Mucosa of stomach (tissue), 1 donor: ENCODE measurements around the gene ERICH6B.

Experiments
- H3K27me3 ChIP-seq: one replicate; pipeline ENCODE4 v1.7.0; 2013; ENCODE audit warnings: mild to moderate bottlenecking, low read length; ENCODE audit not compliant: control insufficient read depth, insufficient read depth
- H3K36me3 ChIP-seq: one replicate; pipeline ENCODE4 v1.7.0; 2013; ENCODE audit warnings: low read length; ENCODE audit not compliant: control insufficient read depth, insufficient read depth
- H3K4me1 ChIP-seq: one replicate; pipeline ENCODE4 v1.7.0; 2013; ENCODE audit warnings: mild to moderate bottlenecking, low read length; ENCODE audit not compliant: control insufficient read depth, insufficient read depth
- H3K4me3 ChIP-seq: one replicate; pipeline ENCODE4 v1.7.0; 2013; ENCODE audit warnings: low read length
- H3K9ac ChIP-seq: one replicate; pipeline ENCODE4 v1.7.0; 2013; ENCODE audit warnings: mild to moderate bottlenecking, low read length, moderate library complexity
- H3K9me3 ChIP-seq: one replicate; pipeline ENCODE4 v1.7.0; 2013; ENCODE audit warnings: mild to moderate bottlenecking, low read length, moderate library complexity; ENCODE audit not compliant: control insufficient read depth
- donor health status: Pancreatic carcinoma.

Gene ERICH6B

GRCh38 chr13:45596800-45597475 is 18.6 kb downstream of the ERICH6B start:
- no peaks in the 10 kb centered on the region for H3K4me1 ChIP-seq

DNA sequence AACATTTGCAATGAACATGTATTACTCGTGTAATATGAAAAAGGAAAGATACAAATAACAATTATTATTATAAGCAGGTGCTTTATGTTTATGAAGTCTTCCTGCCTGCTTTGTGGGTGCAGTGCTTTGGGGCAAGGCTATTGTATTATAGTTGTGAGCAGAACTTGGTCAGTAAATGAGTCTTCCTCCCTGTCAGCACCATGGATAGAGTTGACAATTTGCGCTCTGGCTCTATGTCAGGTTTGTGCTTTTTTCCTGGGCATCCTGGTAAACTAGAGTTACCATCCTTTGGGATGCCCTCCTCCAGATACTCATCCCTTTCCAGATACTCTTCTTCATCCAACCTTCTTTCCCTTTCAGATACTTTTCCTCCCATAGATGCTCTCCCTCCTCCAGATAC is 19.6 kb downstream of the ERICH6B start:
- no peaks in the 10 kb centered on the region for H3K9me3 ChIP-seq
- no peaks in the 10 kb centered on the region for H3K4me1 ChIP-seq
- H3K9ac ChIP-seq = no peak overlapping the region
- H3K27me3 ChIP-seq = no peaks in the 10 kb centered on the region
- no peaks in the 10 kb centered on the region for H3K36me3 ChIP-seq
- H3K4me3 ChIP-seq = no peak overlapping the region

More at GRCh38 chr13:45596800-45597475, 18.6 kb downstream of the ERICH6B start:
- Histone ChIP-seq H3K4me3 (no peak overlapping the region), H3K27me3 (no peaks in the 10 kb centered on the region), H3K36me3 (no peaks in the 10 kb centered on the region), H3K9me3 (no peaks in the 10 kb centered on the region), H3K9ac (no peak overlapping the region)

- Histone ChIP-seq H3K9me3 (no peaks in the 10 kb centered on the region), H3K27me3 (no peaks in the 10 kb centered on the region), H3K9ac (no peak overlapping the region), H3K4me1 (no peaks in the 10 kb centered on the region), H3K4me3 (no peak overlapping the region), H3K36me3 (no peaks in the 10 kb centered on the region)
These were observed 20.8 kb downstream of the ERICH6B start for GRCh38 chr13:45594764-45595163.

GRCh38 chr13:45594227-45594626 is 21.3 kb downstream of the ERICH6B start:
- no peaks in the 10 kb centered on the region for H3K9me3 ChIP-seq
- no peak overlapping the region for H3K9ac ChIP-seq

GRCh38 chr13:45592758-45593157 is 22.8 kb downstream of the ERICH6B start:
- H3K36me3 ChIP-seq = no peaks in the 10 kb centered on the region
- H3K9ac ChIP-seq = no peak overlapping the region

More at GRCh38 chr13:45594227-45594626, 21.3 kb downstream of the ERICH6B start:
- Histone ChIP-seq H3K4me3 (no peak overlapping the region), H3K36me3 (no peaks in the 10 kb centered on the region), H3K27me3 (no peaks in the 10 kb centered on the region), H3K4me1 (no peaks in the 10 kb centered on the region)

DNA sequence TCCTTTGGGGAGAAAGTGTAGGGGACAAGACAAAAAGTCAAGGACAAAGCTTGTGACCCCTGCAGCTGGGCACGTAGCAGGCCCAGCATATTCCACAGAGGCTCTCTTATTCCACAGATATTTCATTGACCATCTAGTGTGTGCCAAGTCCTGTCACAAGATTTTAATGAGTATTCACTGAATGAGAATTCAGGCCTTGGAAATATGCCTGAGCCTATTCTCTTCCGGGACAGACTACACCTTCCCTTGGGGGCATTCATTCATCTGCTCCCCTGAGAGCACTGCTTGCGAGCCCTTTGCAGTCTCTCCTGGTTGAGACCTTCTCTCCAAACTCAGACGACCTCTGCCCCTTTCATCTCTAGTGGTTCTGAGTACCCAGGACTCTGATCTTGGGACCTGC is 25.5 kb downstream of the ERICH6B start:
- H3K4me1 ChIP-seq = no peaks in the 10 kb centered on the region
- no peak overlapping the region for H3K9ac ChIP-seq
- no peaks in the 10 kb centered on the region for H3K27me3 ChIP-seq
- no peaks in the 10 kb centered on the region for H3K9me3 ChIP-seq
- H3K4me3 ChIP-seq = no peak overlapping the region
- no peaks in the 10 kb centered on the region for H3K36me3 ChIP-seq

More at GRCh38 chr13:45592758-45593157, 22.8 kb downstream of the ERICH6B start:
- Histone ChIP-seq H3K4me1 (no peaks in the 10 kb centered on the region), H3K4me3 (no peak overlapping the region), H3K27me3 (no peaks in the 10 kb centered on the region), H3K9me3 (no peaks in the 10 kb centered on the region)

DNA sequence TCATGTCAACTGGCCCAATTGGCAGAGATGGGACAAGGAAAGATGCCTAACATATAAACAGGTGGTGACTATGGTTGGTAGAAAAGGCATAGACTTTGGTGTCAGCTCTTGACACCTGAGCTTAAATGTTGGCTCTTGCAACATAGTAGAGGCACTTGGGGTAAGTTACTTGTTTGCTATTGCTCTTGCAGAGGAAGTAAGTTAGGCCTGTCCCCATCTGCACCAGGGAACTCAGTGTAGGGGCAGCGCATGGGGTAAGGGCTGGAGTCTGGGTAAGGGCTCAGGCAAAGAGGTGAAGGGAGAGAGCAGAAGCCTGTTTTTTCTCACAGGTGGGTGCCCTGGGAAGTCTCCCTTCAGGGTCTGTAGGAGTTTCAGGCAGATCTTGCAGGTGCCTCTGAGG is 27.6 kb downstream of the ERICH6B start:
- Histone ChIP-seq H3K9ac (no peak overlapping the region), H3K9me3 (no peaks in the 10 kb centered on the region), H3K4me1 (no peaks in the 10 kb centered on the region), H3K4me3 (no peak overlapping the region), H3K27me3 (no peaks in the 10 kb centered on the region), H3K36me3 (no peaks in the 10 kb centered on the region)

- no peak overlapping the region for H3K9ac ChIP-seq
- no peak overlapping the region for H3K4me3 ChIP-seq
- no peaks in the 10 kb centered on the region for H3K4me1 ChIP-seq
- no peaks in the 10 kb centered on the region for H3K36me3 ChIP-seq
- H3K27me3 ChIP-seq = no peaks in the 10 kb centered on the region
- no peaks in the 10 kb centered on the region for H3K9me3 ChIP-seq
These were observed 30.7 kb downstream of the ERICH6B start for GRCh38 chr13:45584816-45585215.

DNA sequence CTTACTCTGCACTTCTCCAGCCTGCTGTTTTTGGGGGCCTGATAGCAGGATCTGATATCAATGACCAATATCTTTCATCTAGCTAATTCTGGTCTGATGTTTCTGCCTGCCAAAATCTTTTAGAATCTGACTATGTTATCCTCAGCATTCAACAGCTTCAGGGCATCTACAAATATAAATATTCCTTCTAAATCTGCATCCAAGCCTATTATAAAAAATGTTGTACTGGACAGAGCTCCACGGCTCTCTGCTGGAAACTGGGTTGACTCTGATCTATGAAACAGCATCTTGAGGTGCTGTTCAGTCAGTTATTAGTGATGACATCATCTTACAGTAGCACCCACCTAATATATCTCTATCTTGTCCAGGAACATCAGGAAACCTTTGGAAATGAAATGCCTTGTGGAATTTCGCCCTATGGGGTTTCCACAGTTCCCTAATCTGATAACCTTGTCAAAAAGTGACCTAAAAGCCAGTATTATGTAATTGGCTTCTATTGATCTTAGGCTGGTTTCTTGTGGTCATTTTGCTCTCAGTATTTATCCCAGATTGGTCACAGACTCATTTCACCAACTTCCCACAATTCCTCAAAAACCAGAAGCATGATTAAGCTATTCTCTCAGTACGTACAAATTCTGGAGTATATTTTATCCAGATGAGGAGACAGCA is 33.0 kb downstream of the ERICH6B start:
- Histone ChIP-seq H3K4me1 (no peaks in the 10 kb centered on the region), H3K9ac (no peak overlapping the region), H3K27me3 (no peaks in the 10 kb centered on the region), H3K36me3 (no peaks in the 10 kb centered on the region), H3K9me3 (no peaks in the 10 kb centered on the region), H3K4me3 (no peak overlapping the region)

GRCh38 chr13:45576466-45576865 is 39.1 kb downstream of the ERICH6B start:
- Histone ChIP-seq H3K9me3 (no peaks in the 10 kb centered on the region), H3K9ac (no peak overlapping the region), H3K4me1 (no peaks in the 10 kb centered on the region), H3K27me3 (no peaks in the 10 kb centered on the region), H3K4me3 (no peak overlapping the region), H3K36me3 (no peaks in the 10 kb centered on the region)

DNA sequence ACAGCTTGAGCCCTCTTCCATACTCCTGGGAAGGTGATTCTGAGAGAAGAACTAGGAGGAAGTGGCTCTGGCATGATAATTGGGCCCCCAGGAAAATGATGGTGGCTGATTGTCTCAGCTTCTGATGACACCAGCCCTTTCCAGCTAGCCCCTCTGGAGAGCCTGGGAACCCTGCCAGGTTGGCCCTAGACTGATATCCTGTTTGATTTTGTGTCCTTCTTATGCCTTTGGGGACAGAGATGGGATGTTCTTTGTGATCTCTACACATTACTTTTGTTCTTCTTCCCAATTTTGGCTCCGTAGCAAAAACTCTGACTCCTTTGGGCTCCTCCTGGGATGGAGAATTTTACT is 39.7 kb downstream of the ERICH6B start:
- no peaks in the 10 kb centered on the region for H3K36me3 ChIP-seq
- H3K9me3 ChIP-seq = no peaks in the 10 kb centered on the region
- no peaks in the 10 kb centered on the region for H3K27me3 ChIP-seq
- no peaks in the 10 kb centered on the region for H3K4me1 ChIP-seq
- no peak overlapping the region for H3K4me3 ChIP-seq
- no peak overlapping the region for H3K9ac ChIP-seq

- Histone ChIP-seq H3K4me1 (no peaks in the 10 kb centered on the region), H3K4me3 (no peak overlapping the region), H3K9ac (no peak overlapping the region), H3K27me3 (no peaks in the 10 kb centered on the region), H3K36me3 (no peaks in the 10 kb centered on the region), H3K9me3 (no peaks in the 10 kb centered on the region)
These were observed 40.3 kb downstream of the ERICH6B start for GRCh38 chr13:45575146-45575829.
